GM18951 (cell line): ENCODE results near the gene AK5.

Experiments used
- POLR2A ChIP-seq: IDR thresholded peaks from 4 replicates; pipeline ENCODE4 v1.6.1; 2011; ENCODE audit warnings: mild to moderate bottlenecking; ENCODE audit not compliant: insufficient read length, insufficient read depth; ENCODE audit errors: extremely low read depth
- in situ Hi-C: fragments of 300-500 bp; cut with MboI; formaldehyde crosslinking; loops from one replicate; pipeline ENCODE4 v1.12.0; 2022; ENCODE audit warnings: low sequenced_read_pairs, mixed read lengths, inconsistent platforms; ENCODE audit not compliant: unreplicated experiment

AK5 gene

DNA sequence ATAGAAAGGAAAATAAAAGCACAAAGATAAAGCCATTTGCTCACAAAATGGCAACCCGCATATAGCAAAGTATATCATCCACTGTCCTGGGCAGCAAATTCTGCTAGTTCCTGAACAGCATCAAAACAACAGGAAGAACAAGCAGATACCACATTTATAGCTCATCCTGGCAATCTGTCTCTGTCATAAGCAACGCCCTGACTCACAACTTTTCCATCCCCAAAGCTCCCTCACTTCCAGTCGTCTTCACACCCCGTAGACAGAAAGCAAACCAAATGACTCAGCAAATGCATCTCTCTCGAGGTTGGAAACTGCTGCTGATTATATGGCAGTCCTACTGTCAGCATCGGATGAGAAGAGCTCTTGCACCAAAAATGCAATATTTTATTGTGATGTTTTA lies 65.8 kb downstream of the AK5 start:
- no peak for TF ChIP-seq POLR2A
- in situ Hi-C loops: no loop called here

DNA sequence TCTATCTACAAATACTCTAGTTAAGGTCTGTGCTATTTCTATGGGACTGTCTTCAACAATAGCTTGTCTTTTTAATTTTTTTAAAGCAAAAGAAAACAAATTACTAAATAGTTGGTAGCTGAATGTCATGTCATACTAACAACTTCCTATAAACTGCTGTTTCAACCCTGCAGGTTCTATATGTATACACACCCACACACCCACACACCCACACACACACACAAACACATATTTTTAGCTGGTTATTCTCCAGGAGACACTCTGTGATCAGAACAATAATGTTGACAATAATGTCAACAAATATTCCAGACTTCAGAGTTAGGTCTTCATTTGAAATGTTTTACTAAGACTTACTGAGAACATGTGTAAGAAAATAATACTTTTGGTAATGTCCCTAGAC lies 66.7 kb downstream of the AK5 start:
- TF ChIP-seq POLR2A: no peak
- in situ Hi-C loops: no loop called here

DNA sequence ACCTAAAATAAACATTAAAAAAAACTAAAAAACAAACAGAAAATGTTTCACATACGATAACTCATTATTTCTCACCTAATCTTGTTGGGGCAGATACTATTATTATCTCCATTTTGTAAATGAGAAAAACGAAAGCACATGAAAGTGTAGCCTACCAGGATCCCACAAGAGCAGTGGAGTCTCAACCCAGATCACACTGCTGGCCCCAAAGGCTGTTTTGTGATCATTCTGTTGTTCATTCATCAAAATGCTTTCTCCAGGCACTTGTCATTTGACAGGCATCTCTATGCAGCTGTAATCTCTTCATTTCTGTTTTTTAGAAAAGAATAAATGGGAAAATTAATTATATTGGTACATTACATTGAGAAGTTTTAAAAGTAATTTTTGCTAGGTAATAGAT lies 67.5 kb downstream of the AK5 start:
- in situ Hi-C loops: no loop called here
- no peak for TF ChIP-seq POLR2A

DNA sequence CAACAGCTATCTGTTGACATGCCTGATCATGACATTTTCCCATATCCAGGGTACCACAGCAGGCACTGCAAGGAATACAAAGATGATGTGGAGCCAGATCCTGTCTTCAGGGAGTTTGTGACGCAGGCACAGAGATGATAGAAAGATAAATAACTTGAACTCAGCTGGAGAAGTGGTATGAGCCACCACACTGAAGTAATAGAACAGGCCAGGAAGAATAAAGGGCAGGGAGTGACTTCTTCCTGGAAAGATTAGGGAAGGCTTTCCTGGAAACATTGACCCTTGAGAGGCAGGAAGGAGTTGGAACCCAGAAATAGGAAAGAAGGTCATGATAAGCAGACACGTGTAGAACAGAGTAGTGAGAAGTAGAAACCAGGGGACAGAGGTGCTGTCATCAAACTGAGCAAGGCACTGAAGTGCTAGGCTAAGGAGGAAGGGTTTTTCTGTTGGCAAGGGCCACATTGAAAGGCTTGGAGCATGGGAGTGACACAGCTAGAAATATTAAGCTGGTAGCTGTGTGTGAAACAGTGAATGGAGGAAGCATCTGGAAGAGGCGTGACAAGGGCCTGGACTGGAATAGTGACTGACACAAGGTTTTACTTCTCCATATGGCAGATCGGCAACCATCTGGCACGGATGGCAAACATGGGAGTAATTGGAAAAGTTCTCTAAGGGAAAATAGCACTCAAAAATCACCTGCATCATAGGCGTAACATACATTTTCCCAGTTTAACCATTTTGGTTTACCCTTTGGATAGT lies 68.4 kb downstream of the AK5 start:
- TF ChIP-seq POLR2A: no peak
- in situ Hi-C loops: no loop called here

DNA sequence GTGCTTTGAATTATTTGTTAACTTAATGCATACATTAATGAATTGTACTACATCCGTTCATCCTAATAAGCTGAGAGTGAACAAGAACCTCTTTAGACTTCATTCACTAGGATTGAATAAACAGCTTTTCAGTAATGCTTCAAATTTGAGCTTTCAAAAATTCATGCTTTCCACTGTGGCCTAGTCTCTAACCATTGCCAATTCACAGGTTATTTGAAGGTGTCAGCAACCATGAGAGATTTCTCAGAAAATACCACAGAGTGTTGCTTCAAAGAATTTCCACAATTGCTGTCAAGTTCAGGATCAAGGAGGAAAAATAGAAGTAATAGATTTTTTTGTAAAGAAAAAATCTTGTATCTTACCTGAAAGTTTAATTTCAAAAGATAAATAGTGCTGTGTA lies 72.7 kb downstream of the AK5 start:
- in situ Hi-C loops: no loop called here
- no peak for TF ChIP-seq POLR2A

DNA sequence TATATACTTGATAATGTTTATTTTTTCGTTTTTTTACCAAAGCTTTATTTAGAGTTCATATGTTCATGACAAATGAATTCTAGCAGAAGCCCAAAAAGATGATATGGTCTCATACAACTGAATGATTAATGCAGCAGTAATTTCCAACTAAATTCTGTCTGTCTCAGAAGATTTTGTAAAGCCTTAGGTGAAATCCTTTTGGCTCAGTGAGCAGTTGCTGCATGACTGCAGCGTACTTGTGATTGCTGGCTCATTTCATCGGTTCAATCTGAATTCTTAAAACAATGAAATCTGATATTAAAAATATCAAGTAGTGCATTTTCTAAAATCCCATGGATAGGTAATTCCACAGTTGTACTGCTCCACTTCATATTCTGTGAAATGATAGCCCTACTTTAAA lies 73.2 kb downstream of the AK5 start:
- in situ Hi-C loops: no loop called here
- no peak for TF ChIP-seq POLR2A

DNA sequence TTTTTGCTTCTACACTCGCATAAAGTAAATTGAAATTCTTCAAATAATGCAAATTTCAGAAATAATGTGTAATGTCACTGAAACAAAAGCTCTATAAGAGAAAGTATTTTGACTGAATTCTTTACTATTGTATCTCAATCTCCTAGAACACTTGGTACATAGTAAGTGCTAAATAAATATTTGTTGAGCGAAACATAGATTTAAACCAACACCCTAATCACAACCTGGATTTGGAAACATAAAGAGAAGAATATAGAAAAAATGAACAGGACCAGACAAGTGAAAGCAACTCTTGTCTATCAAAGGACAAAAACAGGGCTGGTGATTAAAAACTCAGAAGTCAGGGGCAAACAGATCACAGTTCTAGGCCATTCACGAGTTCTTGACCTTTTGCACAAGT lies 74.3 kb downstream of the AK5 start:
- in situ Hi-C loops: no loop called here
- no peak for TF ChIP-seq POLR2A

DNA sequence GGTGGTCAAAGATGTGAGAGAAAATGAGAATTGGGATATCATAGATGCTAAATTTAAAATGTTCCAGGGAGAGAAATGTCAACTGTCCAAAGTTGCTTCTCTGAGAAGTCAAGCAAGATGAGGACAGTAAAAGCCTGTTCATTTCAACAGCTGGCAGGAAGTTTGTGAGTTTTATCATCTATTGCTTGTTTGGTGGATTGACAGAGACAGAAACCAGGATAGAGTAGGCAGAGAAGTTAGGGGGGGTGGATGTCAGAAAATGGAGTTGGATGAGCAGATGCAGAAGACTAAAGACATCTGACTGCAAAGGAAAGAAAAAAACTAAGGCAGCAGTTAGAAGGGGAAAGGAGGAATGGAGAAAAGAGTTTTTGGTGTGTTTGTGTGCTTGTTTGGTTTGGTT lies 78.4 kb downstream of the AK5 start:
- in situ Hi-C loops: no loop called here
- no peak for TF ChIP-seq POLR2A

DNA sequence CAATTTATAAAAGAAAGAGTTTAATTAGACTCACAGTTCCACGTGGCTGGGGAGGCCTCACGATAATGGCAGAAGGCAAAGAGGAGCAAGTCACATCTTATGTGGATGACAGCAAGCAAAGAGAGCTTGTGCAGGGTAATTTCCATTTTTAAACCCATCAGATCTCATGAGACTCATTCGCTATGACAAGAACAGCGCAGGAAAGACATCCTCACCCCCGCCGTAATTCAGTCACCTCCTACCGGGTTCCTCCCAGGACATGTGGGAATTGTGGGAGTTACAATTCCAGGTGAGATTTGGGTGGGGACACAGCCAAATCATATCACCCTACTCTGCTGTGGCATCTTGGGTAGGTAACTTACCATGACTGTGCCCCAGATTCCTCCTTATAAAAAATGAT lies 79.8 kb downstream of the AK5 start:
- no peak for TF ChIP-seq POLR2A

DNA sequence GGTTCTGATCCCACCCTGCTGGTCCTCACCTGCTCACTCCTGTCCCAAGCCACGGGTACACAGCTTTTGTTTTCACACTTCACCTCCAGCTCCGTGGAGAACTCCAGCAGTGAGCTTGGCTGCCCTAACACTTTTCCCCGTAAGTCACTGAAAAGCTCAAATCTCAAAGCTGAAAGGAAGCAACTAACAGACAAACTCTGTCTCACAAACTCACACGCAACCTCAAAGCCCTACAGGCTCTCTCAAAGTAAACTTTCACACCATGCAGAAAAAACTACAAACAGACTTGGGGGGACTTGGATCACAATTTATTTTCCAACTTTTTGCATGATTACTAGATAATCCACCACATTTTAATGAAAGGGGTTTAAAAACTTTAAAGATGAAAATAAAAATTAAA lies 88.3 kb downstream of the AK5 start:
- in situ Hi-C loops: no loop called here
- TF ChIP-seq POLR2A: no peak

More for the DNA sequence above, 79.8 kb downstream of the AK5 start:
- in situ Hi-C loops: no loop called here

DNA sequence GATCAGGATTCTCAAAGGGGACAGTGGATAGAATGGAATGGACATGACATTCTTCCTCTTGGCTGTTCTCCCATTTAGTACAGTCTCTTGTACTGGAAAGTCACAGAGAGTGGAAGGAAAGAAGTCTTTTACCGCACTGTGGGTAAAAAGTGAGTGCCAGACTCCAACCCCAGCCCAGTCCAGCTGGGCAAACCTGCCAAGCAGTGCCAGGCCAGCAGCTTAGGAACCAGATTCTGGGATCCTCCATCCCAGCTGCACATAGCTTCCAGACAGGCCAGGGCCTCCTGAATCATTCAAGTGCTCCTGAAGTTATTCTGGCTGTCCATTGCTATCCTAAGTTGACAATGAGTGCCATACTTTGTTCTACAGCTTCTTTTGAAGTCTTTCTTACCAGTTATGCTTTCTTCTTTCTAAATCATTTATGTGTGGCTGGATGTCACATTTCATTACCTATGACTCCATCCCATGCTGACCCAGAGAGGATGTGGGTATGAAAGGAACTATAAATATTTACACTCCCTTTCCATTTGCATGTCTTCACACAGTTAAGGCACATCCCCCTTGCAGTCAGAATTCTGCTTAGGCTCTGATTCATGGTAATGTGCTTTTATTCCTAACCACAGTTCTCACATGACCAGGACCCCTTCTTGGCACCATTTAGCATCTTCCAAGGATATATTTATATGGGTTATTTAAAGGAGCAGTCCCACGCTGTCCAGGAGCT lies 88.9 kb downstream of the AK5 start:
- in situ Hi-C loops: no loop called here
- no peak for TF ChIP-seq POLR2A

DNA sequence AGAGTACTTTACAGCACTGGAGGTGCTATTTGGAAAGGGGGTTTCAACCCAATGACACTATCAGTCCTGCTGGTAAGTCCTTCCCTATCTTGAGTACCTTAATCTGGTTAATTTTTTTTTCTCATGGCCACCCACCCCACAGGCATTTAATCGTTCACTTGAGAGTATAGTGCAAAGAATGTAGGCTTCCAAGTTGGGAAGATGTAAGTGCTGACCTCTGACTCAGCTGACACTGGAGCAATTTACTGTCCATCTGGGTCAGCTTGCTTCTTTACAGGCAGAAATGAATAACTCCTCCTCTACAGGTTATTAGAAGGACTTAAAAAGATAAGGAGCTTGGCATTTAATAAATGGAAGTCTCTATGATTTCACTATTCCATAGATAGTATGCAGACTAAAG lies 89.6 kb downstream of the AK5 start:
- no peak for TF ChIP-seq POLR2A
- in situ Hi-C loops: no loop called here

DNA sequence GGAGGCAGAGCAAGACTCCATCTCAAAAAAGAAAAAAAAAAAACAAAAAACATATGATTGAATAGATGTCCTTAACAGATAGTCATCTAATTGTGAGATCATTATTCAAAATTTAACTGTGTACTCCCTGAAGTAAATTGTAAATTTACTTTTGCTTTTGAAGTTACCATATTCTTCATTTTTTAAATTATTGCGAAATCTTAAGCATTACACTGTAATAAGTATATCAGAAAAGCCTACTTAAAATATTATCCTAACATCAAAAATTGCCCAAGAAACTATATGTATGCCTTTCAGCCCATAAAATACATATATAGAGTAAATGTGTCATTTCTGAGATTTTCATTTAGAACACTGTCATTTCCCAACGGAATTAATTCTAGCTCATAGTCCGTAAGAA lies 91.9 kb downstream of the AK5 start:
- TF ChIP-seq POLR2A: no peak
- in situ Hi-C loops: no loop called here

DNA sequence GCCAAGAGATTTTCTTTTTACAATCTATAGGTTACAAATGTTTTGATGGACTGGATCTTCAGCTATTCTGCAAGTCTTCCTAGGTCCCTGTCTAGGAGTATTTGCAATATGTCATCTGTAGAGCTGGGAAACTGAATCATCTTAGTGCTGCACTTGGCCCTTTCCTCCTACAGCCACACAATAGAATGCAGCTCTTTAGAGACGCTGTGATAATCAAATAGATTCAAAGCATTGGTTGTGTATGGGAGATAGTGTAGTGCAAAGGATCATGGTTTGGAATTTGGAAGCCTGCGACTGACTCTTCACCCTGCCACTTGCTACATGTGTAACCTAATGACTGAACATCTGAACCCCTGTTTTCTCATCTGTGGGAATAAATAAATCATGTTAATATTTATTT lies 93.7 kb downstream of the AK5 start:
- in situ Hi-C loops: no loop called here
- TF ChIP-seq POLR2A: no peak

DNA sequence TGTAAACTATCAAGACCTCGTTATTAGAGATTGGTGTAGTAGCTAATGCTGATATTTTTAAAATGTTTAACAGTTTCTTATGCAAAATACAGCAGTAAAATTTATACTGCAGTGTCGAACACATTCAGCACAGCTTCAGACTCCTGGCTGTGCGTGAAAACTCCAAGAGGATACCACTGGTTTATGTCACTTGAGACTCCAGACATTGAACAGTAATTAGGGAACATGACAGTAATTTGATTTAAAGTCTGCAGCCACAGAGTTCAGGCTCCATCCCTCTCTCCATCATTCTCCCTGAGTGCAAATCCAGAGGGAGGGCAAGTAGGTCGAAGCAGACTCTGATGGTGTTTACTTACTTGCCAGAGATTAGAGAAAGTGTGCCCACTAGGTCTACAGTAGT lies 94.2 kb downstream of the AK5 start:
- no peak for TF ChIP-seq POLR2A
- in situ Hi-C loops: no loop called here
